HCT116 (cell line): ENCODE results near the gene GOLT1A. TPM values are rescaled to one million over a fixed set of nuclear protein-coding genes. Genes with fewer than 3 reads are reported as not detected.

Experiments
- ATAC-seq: fragments of 200-7000 bp; cut with Tn5 transposase; 2 replicates; pipeline ENCODE4 v1.9.1; 2020; ENCODE audit warnings: mild to moderate bottlenecking, moderate library complexity
- BruUV-seq: library from RNA; stranded (reverse); fragments of 400-500 nt; replicated peaks from 2 replicates; lab custom pipeline; 2021; lab: Mats Ljungman, UMichigan
- CTCF ChIA-PET: fragments of 300-600 bp; sonication (Branson Sonifier 250); formaldehyde crosslinking; loops from one replicate; lab custom pipeline; 2021; ENCODE audit warnings: antibody characterized with exemption; lab: Charles Lee
- POLR2A ChIA-PET: fragments of 300-600, 350-600 bp; sonication (Branson Sonifier 250); formaldehyde crosslinking; loops from one replicate; lab custom pipeline; 2021; ENCODE audit warnings: antibody characterized with exemption; lab: Charles Lee
- RAD21 ChIA-PET, 2 experiments: fragments of 300-600 bp; sonication (Branson Sonifier 250); formaldehyde crosslinking; loops; one replicate each; lab custom pipeline; 2023; ENCODE audit warnings: low total read pairs in 2 of 2; ENCODE audit not compliant: uncharacterized antibody in 2 of 2, unreplicated experiment in 2 of 2, low non-redundant PET in 1 of 2; lab: Charles Lee
- DNase-seq: peaks from one replicate; pipeline ENCODE4 v3.0.0-alpha.2; 2010; ENCODE audit warnings: low read depth, low spot score
- H2AFZ ChIP-seq: fragments of 200-600 bp; shearing (Covaris generic), sonication (generic); 2 replicates; pipeline ENCODE4 v1.6.1; 2017; ENCODE audit warnings: low read depth, mixed run types, mixed read lengths, antibody characterized with exemption, low read length; ENCODE audit not compliant: poor library complexity, severe bottlenecking
- H3K27ac ChIP-seq: 2 replicates; pipeline ENCODE4 v1.5.1; 2012; ENCODE audit warnings: low read depth, low read length
- H3K27me3 ChIP-seq: fragments of 200-600 bp; sonication (generic); 2 replicates; pipeline ENCODE4 v1.6.1; 2016; ENCODE audit warnings: mixed run types, low read length, mixed read lengths; ENCODE audit not compliant: insufficient read depth
- H3K36me3 ChIP-seq, 2 experiments: fragments of 200-500 bp in 1 of 2; fragments of 200-600 bp in 1 of 2; sonication (Bioruptor generic) in 1 of 2; sonication (generic) in 1 of 2; 2 replicates each; pipeline versions ENCODE4 v1.5.1 to v1.6.1; 2014 to 2016; ENCODE audit warnings: low read length in 2 of 2, inconsistent platforms in 1 of 2, mixed read lengths in 1 of 2, mixed run types in 1 of 2; ENCODE audit not compliant: insufficient read depth in 2 of 2, control insufficient read depth in 1 of 2
- H3K4me1 ChIP-seq, 2 experiments: fragments of 200-600 bp in 1 of 2; sonication (generic) in 1 of 2; 2 replicates each; pipeline versions ENCODE4 v1.5.1 to v1.6.1; 2012 to 2017; ENCODE audit warnings: low read length in 2 of 2, inconsistent platforms in 1 of 2, mild to moderate bottlenecking in 1 of 2, mixed read lengths in 1 of 2, mixed run types in 1 of 2, moderate library complexity in 1 of 2; ENCODE audit not compliant: insufficient read depth in 2 of 2, control insufficient read depth in 1 of 2
- H3K4me2 ChIP-seq: fragments of 200-600 bp; sonication (generic); 2 replicates; pipeline ENCODE4 v1.6.1; 2017; ENCODE audit warnings: mixed run types, low read length, mixed read lengths
- H3K4me3 ChIP-seq, 2 experiments: fragments of 200-600 bp in 1 of 2; sonication (generic) in 1 of 2; replicated peaks in 1 of 2; 2 replicates each; pipeline ENCODE4 v1.5.1; 2011 to 2016; ENCODE audit warnings: low read length in 2 of 2, control low read depth in 1 of 2, low read depth in 1 of 2, mild to moderate bottlenecking in 1 of 2, mixed read lengths in 1 of 2, mixed run types in 1 of 2
- H3K79me2 ChIP-seq: fragments of 200-600 bp; sonication (generic); 2 replicates; pipeline ENCODE4 v1.6.1; 2017; ENCODE audit warnings: mild to moderate bottlenecking, mixed run types, low read length, moderate library complexity, mixed read lengths; ENCODE audit not compliant: insufficient read depth
- H3K9ac ChIP-seq: fragments of 200-600 bp; sonication (generic); 2 replicates; pipeline ENCODE4 v1.6.1; 2016; ENCODE audit warnings: low read length, mixed read lengths
- H3K9me2 ChIP-seq: fragments of 200-600 bp; sonication (generic), shearing (Covaris generic); 2 replicates; pipeline ENCODE4 v1.6.1; 2017; ENCODE audit warnings: mixed run types, mild to moderate bottlenecking, moderate library complexity; ENCODE audit not compliant: insufficient read depth
- H3K9me3 ChIP-seq, 2 experiments: fragments of 200-500 bp in 1 of 2; fragments of 200-600 bp in 1 of 2; sonication (Bioruptor generic) in 1 of 2; sonication (generic) in 1 of 2; 2 replicates each; pipeline ENCODE4 v1.6.1; 2014 to 2017; ENCODE audit warnings: low read length in 2 of 2, mixed read lengths in 2 of 2, inconsistent platforms in 1 of 2, low read depth in 1 of 2, mild to moderate bottlenecking in 1 of 2, mixed run types in 1 of 2, moderate library complexity in 1 of 2; ENCODE audit not compliant: control insufficient read depth in 1 of 2, insufficient read depth in 1 of 2
- H4K20me1 ChIP-seq: fragments of 200-600 bp; sonication (generic), shearing (Covaris generic); 2 replicates; pipeline ENCODE4 v1.6.1; 2017; ENCODE audit warnings: mixed run types, mild to moderate bottlenecking, moderate library complexity; ENCODE audit not compliant: insufficient read depth
- CBX3 ChIP-seq: IDR thresholded peaks from 2 replicates; pipeline ENCODE4 v1.6.1; 2012; ENCODE audit warnings: low read depth
- CEBPB ChIP-seq: IDR thresholded peaks from 2 replicates; pipeline ENCODE4 v1.6.1; 2012; ENCODE audit warnings: low read depth
- EGR1 ChIP-seq: IDR thresholded peaks from 2 replicates; pipeline ENCODE4 v1.6.1; 2012; ENCODE audit warnings: low read depth
- ELF1 ChIP-seq: IDR thresholded peaks from 2 replicates; pipeline ENCODE4 v1.6.1; 2012; ENCODE audit warnings: low read depth, borderline replicate concordance
- EZH2 ChIP-seq: fragments of 200-600 bp; sonication (generic); IDR thresholded peaks from 2 replicates; pipeline ENCODE4 v1.6.1; 2017; ENCODE audit warnings: antibody characterized with exemption, mixed run types
- EZH2phosphoT487 ChIP-seq: fragments of 200-600 bp; IDR thresholded peaks from 2 replicates; pipeline ENCODE4 v1.6.1; 2018; ENCODE audit warnings: antibody characterized with exemption, borderline replicate concordance
- POLR2A ChIP-seq: IDR thresholded peaks from 2 replicates; pipeline ENCODE4 v1.7.0; 2011; ENCODE audit warnings: borderline replicate concordance; ENCODE audit not compliant: insufficient read depth, insufficient read length; ENCODE audit errors: extremely low read depth
- POLR2AphosphoS5 ChIP-seq: IDR thresholded peaks from 2 replicates; pipeline ENCODE4 v1.6.1; 2011; ENCODE audit warnings: mild to moderate bottlenecking, low read depth, low read length, moderate library complexity
- SIN3A ChIP-seq: IDR thresholded peaks from 2 replicates; pipeline ENCODE4 v1.6.1; 2012; ENCODE audit warnings: low read depth
- SRF ChIP-seq: IDR thresholded peaks from 2 replicates; pipeline ENCODE4 v1.6.1; 2012; ENCODE audit warnings: low read depth
- TCF7L2 ChIP-seq: IDR thresholded peaks from 2 replicates; pipeline ENCODE4 v1.7.0; 2011; ENCODE audit warnings: borderline replicate concordance, inconsistent platforms; ENCODE audit not compliant: insufficient read depth, insufficient read length; ENCODE audit errors: extremely low read depth
- YY1 ChIP-seq: IDR thresholded peaks from 2 replicates; pipeline ENCODE4 v1.6.1; 2011; ENCODE audit warnings: low read length, low read depth, moderate library complexity, mild to moderate bottlenecking; ENCODE audit not compliant: insufficient replicate concordance; ENCODE audit errors: extremely low read depth
- ZFX ChIP-seq: fragments of 450-650 bp; IDR thresholded peaks from 2 replicates; pipeline ENCODE4 v1.6.1; 2017
- ZNF274 ChIP-seq: fragments of 200-500 bp; sonication (Bioruptor generic); IDR thresholded peaks from 2 replicates; pipeline ENCODE4 v1.6.1; 2014; ENCODE audit warnings: mild to moderate bottlenecking, low read depth, low read length, inconsistent platforms
- intact Hi-C: fragments of 100-400 bp; cut with micrococcal nuclease; formaldehyde crosslinking; loops from 2 replicates; pipeline ENCODE4 v1.10.0; 2022
- total RNA-seq: library from RNA; stranded (reverse); gene quantifications from one replicate; pipeline ENCODE4 v1.2.1, GENCODE V29; 2021; ENCODE audit not compliant: unreplicated experiment
- TF ChIP-seq, protein P1 (sequence below), 3 experiments: fragments of 200-600 bp in 1 of 3; sonication (generic) in 1 of 3; IDR thresholded peaks in 2 of 3; conservative IDR thresholded peaks in 1 of 3; 2 replicates each; pipeline ENCODE4 v1.5.1; 2012 to 2017; ENCODE audit warnings: low read depth in 2 of 3, low read length in 2 of 3, antibody characterized with exemption in 1 of 3, borderline replicate concordance in 1 of 3, control low read depth in 1 of 3, mild to moderate bottlenecking in 1 of 3, mixed read lengths in 1 of 3, mixed run types in 1 of 3, moderate library complexity in 1 of 3; ENCODE audit not compliant: insufficient read depth in 1 of 3
- TF ChIP-seq, protein P2 (sequence below): IDR thresholded peaks from 2 replicates; pipeline ENCODE4 v1.6.1; 2012
- TF ChIP-seq, protein P3 (sequence below): IDR thresholded peaks from 2 replicates; pipeline ENCODE4 v1.6.1; 2011; ENCODE audit warnings: mild to moderate bottlenecking, low read length, moderate library complexity; ENCODE audit not compliant: insufficient replicate concordance; ENCODE audit errors: extremely low read depth
- TF ChIP-seq, protein P4 (sequence below): IDR thresholded peaks from 2 replicates; pipeline ENCODE4 v1.6.1; 2012

The GOLT1A gene
- total RNA-seq, 1 experiment from 2014 or later: 8.0 TPM

DNA sequence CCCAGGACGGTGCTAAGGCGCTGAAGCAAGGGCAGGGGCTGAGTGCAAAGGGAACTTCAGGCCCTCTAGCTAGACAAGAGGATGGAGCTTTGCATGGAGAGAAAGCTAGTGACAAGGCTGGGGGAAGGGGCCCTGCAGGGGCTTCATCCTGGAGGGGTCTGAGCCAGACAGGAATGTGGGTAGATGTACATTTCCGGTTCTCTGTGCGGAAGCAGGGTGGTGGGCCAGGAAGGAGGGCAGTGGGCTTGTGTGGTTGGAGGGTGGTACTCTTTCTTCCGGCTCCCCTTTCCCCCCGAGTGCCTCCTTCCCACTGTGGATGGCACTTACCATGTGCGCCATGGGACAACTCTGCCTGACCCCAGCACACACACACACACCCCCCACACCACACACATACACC, 19.0 kb downstream of the GOLT1A start:
- H3K27me3 ChIP-seq: no peaks in the 10 kb centered on the region
- RAD21 ChIA-PET: no interaction called here
- CTCF ChIA-PET: interaction anchor here (1.1 to 1.2 kb wide), 2 partner anchors 12 to 32 kb away, joined by 4 read pairs; no protein-coding TSS in a partner anchor
- no peaks in the 10 kb centered on the region for H3K36me3 ChIP-seq
- no peak for DNase-seq
- no peaks in the 10 kb centered on the region for H3K9me2 ChIP-seq
- BruUV-seq: no TSS peak
- intact Hi-C loops: no loop called here
- H4K20me1 ChIP-seq: no peaks in the 10 kb centered on the region
- H3K4me2 ChIP-seq: no peak overlapping the region
- no peak for TF ChIP-seq TCF7L2
- TF ChIP-seq, protein P1, sequence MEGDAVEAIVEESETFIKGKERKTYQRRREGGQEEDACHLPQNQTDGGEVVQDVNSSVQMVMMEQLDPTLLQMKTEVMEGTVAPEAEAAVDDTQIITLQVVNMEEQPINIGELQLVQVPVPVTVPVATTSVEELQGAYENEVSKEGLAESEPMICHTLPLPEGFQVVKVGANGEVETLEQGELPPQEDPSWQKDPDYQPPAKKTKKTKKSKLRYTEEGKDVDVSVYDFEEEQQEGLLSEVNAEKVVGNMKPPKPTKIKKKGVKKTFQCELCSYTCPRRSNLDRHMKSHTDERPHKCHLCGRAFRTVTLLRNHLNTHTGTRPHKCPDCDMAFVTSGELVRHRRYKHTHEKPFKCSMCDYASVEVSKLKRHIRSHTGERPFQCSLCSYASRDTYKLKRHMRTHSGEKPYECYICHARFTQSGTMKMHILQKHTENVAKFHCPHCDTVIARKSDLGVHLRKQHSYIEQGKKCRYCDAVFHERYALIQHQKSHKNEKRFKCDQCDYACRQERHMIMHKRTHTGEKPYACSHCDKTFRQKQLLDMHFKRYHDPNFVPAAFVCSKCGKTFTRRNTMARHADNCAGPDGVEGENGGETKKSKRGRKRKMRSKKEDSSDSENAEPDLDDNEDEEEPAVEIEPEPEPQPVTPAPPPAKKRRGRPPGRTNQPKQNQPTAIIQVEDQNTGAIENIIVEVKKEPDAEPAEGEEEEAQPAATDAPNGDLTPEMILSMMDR (IDR thresholded peaks at IDR 0.05 in 2 of 3, conservative IDR thresholded peaks at IDR 0.05 in 1 of 3; ENCODE audit: borderline replicate concordance in 1 of 3, insufficient read depth in 1 of 3, low read depth in 2 of 3, low read length in 2 of 3): no peak
- TF ChIP-seq ELF1: no peak
- no peak for TF ChIP-seq EZH2
- no peak for TF ChIP-seq CBX3
- TF ChIP-seq, protein P2, sequence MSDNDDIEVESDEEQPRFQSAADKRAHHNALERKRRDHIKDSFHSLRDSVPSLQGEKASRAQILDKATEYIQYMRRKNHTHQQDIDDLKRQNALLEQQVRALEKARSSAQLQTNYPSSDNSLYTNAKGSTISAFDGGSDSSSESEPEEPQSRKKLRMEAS: no peak
- no peak for TF ChIP-seq SRF
- no peak for TF ChIP-seq YY1
- TF ChIP-seq SIN3A: no peak
- no peak for TF ChIP-seq EGR1
- no peak for TF ChIP-seq ZNF274
- TF ChIP-seq EZH2phosphoT487: no peak
- TF ChIP-seq POLR2A: no peak
- no peak for TF ChIP-seq POLR2AphosphoS5
- TF ChIP-seq, protein P3, sequence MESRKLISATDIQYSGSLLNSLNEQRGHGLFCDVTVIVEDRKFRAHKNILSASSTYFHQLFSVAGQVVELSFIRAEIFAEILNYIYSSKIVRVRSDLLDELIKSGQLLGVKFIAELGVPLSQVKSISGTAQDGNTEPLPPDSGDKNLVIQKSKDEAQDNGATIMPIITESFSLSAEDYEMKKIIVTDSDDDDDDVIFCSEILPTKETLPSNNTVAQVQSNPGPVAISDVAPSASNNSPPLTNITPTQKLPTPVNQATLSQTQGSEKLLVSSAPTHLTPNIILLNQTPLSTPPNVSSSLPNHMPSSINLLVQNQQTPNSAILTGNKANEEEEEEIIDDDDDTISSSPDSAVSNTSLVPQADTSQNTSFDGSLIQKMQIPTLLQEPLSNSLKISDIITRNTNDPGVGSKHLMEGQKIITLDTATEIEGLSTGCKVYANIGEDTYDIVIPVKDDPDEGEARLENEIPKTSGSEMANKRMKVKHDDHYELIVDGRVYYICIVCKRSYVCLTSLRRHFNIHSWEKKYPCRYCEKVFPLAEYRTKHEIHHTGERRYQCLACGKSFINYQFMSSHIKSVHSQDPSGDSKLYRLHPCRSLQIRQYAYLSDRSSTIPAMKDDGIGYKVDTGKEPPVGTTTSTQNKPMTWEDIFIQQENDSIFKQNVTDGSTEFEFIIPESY: no peak
- TF ChIP-seq, protein P4, sequence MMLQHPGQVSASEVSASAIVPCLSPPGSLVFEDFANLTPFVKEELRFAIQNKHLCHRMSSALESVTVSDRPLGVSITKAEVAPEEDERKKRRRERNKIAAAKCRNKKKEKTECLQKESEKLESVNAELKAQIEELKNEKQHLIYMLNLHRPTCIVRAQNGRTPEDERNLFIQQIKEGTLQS: no peak
- TF ChIP-seq CEBPB: no peak
- no peak for TF ChIP-seq ZFX
- POLR2A ChIA-PET: no interaction called here
- no peak overlapping the region for H3K9ac ChIP-seq
- no peak overlapping the region for H3K4me3 ChIP-seq
- no peak overlapping the region for H2AFZ ChIP-seq
- H3K79me2 ChIP-seq: no peaks in the 10 kb centered on the region
- ATAC-seq: no peak
- peaks cover 13 to 43% of the 10 kb centered on the region in 2 experiments for H3K4me1 ChIP-seq
- no peaks in the 10 kb centered on the region for H3K9me3 ChIP-seq
- H3K27ac ChIP-seq: no peak overlapping the region
